Stimulated activated CD8-positive, alpha-beta memory T cell treated with anti-CD3 and anti-CD28 coated beads, Interleukin-15, amount 100 ng/mL, for 24 hours (primary cell): ENCODE measurements around the gene ARG2.

Experiments used
- DNase-seq: peaks from one replicate; pipeline ENCODE4 v3.0.0-alpha.2; 2020; ENCODE audit warnings: low read depth

Gene ARG2

DNA sequence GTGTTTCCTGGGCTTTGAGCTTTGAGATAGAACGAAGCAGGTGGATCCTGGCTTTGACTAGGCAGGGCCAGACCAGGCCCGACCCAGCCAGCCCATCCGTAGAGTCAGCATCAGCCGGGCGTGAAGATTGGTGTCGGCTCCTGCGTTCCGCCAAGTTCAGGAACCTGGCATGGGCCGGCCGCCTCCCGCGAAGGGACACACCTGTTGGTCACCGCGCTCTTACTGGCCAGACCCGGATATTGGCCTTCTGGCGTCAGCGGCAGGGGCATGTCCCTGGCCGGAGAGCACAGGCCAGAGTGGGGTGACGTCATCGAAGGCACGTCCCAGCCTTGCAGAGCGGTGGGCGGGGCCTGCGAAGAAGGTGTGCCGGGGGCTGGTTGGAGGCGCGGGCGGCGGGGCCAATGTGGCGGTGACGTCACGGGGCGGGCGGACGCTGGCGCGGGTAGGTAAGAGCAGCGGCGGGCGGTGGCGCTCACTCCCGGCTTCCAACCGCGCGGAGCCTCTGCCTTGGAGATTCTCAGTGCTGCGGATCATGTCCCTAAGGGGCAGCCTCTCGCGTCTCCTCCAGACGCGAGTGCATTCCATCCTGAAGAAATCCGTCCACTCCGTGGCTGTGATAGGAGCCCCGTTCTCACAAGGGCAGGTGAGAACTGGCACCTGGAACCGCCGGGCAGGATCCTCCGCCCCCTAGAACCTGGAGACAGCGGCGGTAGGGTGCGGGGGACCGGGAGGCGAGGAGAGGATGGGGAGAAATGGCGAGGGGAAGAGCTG is at the start of gene ARG2:
Gene ARG2, plus strand, starts transcription at position 475 of the 771 bp plus-strand sequence. Its CDS starts 58 bp downstream, at position 533.
- peak; percentile 89 for DNase-seq

GRCh38 chr14:67570453-67570852 is 49.3 kb upstream of the ARG2 start:
- DNase-seq = no peak

- DNase-seq = peak; percentile 8
Observed at GRCh38 chr14:67571275-67571990, 48.3 kb upstream of the ARG2 start.

DNA sequence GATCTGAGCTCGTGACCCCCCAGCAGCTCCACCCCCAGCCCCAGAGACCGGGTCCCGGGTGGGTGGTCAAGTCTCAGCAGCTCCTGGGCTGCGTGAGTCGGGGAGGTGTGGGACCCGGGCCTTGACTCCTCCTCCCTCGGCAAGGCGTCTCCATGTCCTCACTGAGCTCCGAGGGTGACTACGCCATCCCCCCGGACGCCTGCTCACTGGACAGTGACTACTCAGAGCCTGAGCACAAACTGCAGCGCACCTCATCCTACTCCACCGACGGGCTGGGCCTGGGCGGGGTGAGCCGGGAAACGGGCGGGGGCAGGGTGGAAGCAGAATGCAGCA is 47.8 kb upstream of the ARG2 start:
- DNase-seq = no peak

DNA sequence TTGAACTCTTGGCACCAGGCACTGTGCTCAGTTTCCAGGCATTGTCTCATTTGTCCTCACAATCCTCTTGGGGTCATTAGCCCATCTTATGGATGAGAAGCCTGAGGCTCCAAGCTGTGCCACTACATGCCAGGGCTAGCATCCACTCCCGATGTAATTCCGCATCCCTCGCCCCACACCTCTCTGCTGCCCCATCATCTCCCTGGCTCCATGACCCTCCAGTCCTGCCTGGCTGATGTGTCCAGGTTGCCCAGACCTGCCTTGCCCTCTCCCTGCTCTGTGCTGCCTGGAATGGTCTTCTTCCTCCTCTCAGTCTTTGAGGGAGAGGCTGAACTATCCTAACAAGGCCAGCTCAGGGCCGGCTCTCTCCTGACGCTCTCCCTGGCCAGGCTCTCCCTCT is 47.1 kb upstream of the ARG2 start:
- no peak for DNase-seq

GRCh38 chr14:67573228-67574010 is 46.3 kb upstream of the ARG2 start:
- no peak for DNase-seq

GRCh38 chr14:67574156-67574555 is 45.6 kb upstream of the ARG2 start:
- no peak for DNase-seq

DNA sequence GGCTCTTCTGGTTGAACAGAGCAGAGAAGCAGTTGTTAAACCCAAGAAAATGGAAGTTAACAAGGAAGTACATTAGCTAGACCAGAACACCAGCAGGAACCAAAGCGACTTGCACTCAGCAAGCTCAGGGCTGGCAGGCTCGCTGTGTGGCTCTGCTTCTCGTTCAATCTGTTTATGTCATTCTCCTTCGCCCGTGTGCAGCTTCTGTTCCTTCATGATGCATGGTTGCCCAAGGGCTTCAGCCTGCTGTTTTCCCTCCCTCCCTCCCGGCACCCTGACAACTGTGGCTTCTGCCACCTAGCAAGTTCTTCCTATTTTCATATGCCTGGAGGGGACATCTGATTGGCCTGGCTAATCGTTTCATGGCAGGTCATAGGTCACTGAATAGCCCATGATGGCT is 44.9 kb upstream of the ARG2 start:
- no peak for DNase-seq

DNA sequence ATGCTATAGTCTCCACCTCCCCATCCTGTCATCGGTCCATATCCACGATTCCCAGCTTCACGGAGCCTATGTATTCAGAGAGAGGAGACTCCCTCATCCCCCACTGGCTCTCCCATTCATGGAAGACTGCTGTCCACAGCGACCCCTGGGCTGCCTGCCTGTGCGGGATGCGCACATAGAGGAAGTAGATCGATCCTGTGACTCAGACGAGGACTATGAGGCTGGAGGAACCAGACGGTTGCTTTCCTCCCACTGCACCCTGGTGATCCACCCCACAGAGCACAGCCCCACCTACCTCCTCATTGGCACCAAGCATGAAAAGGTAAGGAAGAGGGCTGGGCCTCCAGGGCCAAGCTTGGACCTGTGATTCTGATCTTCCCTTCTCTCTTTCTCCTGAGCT is 44.0 kb upstream of the ARG2 start:
- DNase-seq = no peak

GRCh38 chr14:67576216-67576955 is 43.3 kb upstream of the ARG2 start:
- DNase-seq = no peak

DNA sequence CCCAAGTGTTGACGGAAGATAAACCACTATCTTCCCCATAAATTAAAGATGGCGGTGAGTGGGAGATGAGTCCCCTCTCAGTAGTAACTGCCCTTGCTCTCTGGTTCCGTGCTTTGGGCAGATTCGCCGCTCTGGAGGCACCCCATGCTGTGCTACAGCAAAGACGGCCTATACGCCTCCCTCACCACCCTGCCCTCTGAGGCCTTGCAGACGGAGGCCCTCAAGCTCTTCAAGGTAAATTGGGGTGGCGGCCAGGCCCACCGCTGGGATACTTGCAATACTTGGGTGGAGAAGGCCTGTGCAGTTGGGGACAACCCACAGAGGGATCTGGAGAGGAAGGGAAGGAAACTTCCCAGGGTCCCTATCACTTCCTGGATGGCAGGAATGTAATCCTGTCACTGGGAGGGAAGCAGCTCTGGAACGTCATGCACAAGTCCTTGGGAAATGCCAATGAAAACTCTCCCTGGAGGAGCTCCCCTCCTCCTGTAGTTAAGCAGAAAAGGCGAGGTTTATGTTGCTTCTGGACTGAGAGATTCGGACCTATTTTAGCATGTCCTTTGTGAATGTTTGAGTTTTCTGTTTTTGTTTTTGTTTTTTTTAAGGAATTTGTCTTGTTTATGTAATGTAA is 42.4 kb upstream of the ARG2 start:
- DNase-seq = no peak

- DNase-seq = no peak
Observed at GRCh38 chr14:67577909-67578749, 41.6 kb upstream of the ARG2 start.

- no peak for DNase-seq
Observed at GRCh38 chr14:67579040-67579439, 40.7 kb upstream of the ARG2 start.

GRCh38 chr14:67579636-67580035 is 40.1 kb upstream of the ARG2 start:
- DNase-seq = no peak

DNA sequence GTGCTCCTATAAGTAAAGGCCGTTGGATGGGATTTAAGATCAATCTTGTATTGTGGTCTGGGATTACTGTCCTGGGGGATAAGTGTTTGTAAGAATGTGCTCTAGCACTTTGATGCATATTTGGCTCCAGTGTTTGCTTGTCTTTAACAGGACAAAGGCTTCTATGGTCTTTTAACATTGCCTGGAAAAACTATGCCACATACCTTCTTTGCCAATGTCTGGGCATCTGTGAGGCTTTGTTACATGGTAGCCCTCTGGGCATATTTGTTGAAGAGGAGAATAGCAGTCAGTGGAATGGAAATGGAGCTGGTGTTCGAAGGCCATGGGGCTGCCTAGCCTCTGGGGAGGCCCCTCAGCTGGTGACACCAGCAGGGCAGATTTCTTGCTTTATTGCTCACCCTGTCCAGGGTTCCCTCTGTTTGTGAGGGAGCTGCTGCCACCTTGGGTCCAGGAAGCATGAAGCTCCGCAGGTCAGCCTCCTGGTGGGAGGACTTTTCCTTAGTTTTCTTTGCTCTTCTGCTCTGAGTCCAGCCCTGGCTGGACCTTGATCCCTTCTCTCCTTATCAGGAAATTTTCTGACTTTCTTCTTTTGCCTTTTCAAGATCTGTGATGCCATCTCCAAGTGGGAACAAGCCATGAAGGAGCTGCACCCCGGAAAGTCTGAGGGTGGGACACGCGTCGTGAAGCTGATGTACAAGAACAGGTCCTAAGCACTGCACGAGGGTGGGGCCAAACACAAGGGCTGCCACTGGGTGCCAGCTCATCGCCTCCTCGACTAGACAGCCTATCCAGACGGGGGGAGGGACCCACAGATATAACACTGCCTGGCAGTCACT is 39.2 kb upstream of the ARG2 start:
- DNase-seq = no peak

DNA sequence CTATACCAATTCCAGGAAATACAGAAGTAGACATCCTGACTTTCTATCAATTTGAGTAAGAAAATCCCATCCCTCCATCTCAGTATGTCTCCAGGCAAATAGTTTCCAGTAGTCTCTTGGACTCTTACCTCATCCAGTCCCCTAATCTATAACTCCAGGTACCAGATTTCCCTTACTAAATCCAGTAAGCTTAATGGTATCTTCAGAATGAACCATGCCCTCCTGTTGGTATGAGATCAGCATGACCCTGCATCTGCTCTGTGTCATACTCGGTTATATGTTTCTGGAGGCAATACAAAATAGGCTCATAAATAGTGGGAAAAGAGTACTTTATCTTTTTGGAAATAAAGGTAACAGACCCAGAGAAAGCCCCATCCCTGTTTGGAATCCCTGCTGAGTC is 38.1 kb upstream of the ARG2 start:
- no peak for DNase-seq

DNA sequence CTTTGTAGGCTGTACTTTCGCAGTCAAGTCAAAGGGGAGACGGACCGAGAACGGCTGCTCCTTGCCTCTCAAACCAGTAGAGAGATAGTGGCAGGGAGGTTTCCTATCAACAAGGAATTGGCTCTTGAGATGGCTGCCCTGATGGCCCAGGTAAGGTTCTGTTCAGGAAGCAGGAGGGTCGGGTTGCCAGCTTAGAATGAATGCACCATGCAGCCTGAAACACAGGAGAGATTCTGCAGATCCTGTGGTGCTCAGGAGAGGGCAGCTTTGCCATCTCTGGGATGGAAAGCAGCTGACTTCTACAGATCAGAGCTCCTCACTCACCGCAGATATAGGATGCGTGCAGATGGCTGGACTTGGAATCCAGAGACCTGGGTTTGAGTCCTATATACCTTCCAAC is 37.7 kb upstream of the ARG2 start:
- DNase-seq = no peak

GRCh38 chr14:67583711-67584644 is 35.7 kb upstream of the ARG2 start:
- DNase-seq = no peak

GRCh38 chr14:67584978-67585377 is 34.7 kb upstream of the ARG2 start:
- no peak for DNase-seq
